Skeletal muscle cell (primary cell): ENCODE measurements around the gene CXCR5.
"Not testable (repeated sequence)": the region's sequence is repeated elsewhere in the genome, so short reads cannot be mapped to it uniquely, and the experiment has no call there.

ENCODE experiments used
- DNase-seq: peaks from one replicate; pipeline ENCODE4 v3.0.0-alpha.2; 2010; ENCODE audit warnings: low read depth
- H3K4me3 ChIP-seq: 2 replicates; pipeline ENCODE4 v1.5.1; 2011; ENCODE audit warnings: low read depth, mild to moderate bottlenecking, control low read depth, low read length, moderate library complexity

CXCR5 gene

GRCh38 chr11:118883368-118884071, at the start of gene CXCR5:
CXCR5 (plus strand) TSS chr11:118883892; CDS start chr11:118883942, 50 bp downstream.
- H3K4me3 ChIP-seq, result no peak within 1 kb of the TSS
- DNase-seq, result no peak

- H3K4me3 ChIP-seq, result no peak overlapping the region
- no peak for DNase-seq
These were observed 49.2 kb upstream of the CXCR5 start for GRCh38 chr11:118834427-118835028.

GRCh38 chr11:118837868-118838267, 45.8 kb upstream of the CXCR5 start:
- DNase-seq, result no peak
- no peak overlapping the region for H3K4me3 ChIP-seq

- no peak for DNase-seq
These were observed 44.7 kb upstream of the CXCR5 start for GRCh38 chr11:118838905-118839553.

GRCh38 chr11:118841469-118842242, 42.0 kb upstream of the CXCR5 start:
- DNase-seq, result no peak
- H3K4me3 ChIP-seq, result no peak overlapping the region

More at GRCh38 chr11:118838905-118839553, 44.7 kb upstream of the CXCR5 start:
- no peak overlapping the region for H3K4me3 ChIP-seq

- H3K4me3 ChIP-seq, result no peak overlapping the region
- DNase-seq, result no peak
These were observed 41.3 kb upstream of the CXCR5 start for GRCh38 chr11:118842369-118842768.

- not testable (repeated sequence) for H3K4me3 ChIP-seq, DNase-seq
These were observed 40.8 kb upstream of the CXCR5 start for GRCh38 chr11:118842843-118843242.

- no peak for DNase-seq
- no peak overlapping the region for H3K4me3 ChIP-seq
These were observed 40.1 kb upstream of the CXCR5 start for GRCh38 chr11:118843565-118843964.

- no peak for DNase-seq
These were observed 38.3 kb upstream of the CXCR5 start for GRCh38 chr11:118845369-118845768.

GRCh38 chr11:118846181-118846935, 37.3 kb upstream of the CXCR5 start:
- H3K4me3 ChIP-seq, result no peak overlapping the region
- no peak for DNase-seq

More at GRCh38 chr11:118845369-118845768, 38.3 kb upstream of the CXCR5 start:
- H3K4me3 ChIP-seq, result no peak overlapping the region

- no peak overlapping the region for H3K4me3 ChIP-seq
- DNase-seq, result no peak
These were observed 33.9 kb upstream of the CXCR5 start for GRCh38 chr11:118849825-118850224.

- no peak for DNase-seq
- no peak overlapping the region for H3K4me3 ChIP-seq
These were observed 31.7 kb upstream of the CXCR5 start for GRCh38 chr11:118851970-118852369.

GRCh38 chr11:118853678-118854077, 30.0 kb upstream of the CXCR5 start:
- H3K4me3 ChIP-seq, result no peak overlapping the region
- no peak for DNase-seq

GRCh38 chr11:118856314-118856713, 27.4 kb upstream of the CXCR5 start:
- DNase-seq, result no peak
- no peak overlapping the region for H3K4me3 ChIP-seq

GRCh38 chr11:118857385-118857784, 26.3 kb upstream of the CXCR5 start:
- H3K4me3 ChIP-seq, result no peak overlapping the region
- no peak for DNase-seq

- DNase-seq, result no peak
These were observed 23.7 kb upstream of the CXCR5 start for GRCh38 chr11:118859973-118860372.

GRCh38 chr11:118868659-118869058, 15.0 kb upstream of the CXCR5 start:
- no peak for DNase-seq
- H3K4me3 ChIP-seq, result no peak overlapping the region

More at GRCh38 chr11:118859973-118860372, 23.7 kb upstream of the CXCR5 start:
- H3K4me3 ChIP-seq, result no peak overlapping the region

GRCh38 chr11:118870396-118871343, 13.0 kb upstream of the CXCR5 start:
- no peak overlapping the region for H3K4me3 ChIP-seq
- no peak for DNase-seq
